ENCODE data around the gene UBL3.

UBL3 gene

GRCh38 chr13:29753618-29754472 is 96.6 kb downstream of the UBL3 start:
- DNase-seq, result no peak

GRCh38 chr13:29752175-29752574 is 98.2 kb downstream of the UBL3 start:
- DNase-seq, result no peak

DNA sequence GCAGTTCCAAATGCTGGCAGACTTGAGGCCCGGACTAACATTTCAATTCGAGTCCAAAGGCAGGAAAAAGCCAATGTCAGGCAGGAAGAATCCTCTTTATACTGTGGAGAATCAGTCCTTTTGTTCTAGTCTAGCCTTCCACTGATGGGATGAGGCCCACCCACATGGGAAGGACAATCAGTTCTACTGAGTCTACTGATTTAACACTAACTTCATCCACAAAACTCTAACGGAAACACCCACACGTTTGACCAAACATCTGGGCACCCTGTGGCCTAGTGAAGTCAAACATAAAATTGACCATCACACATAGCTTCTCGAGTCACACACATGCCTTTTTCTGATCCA is 100.3 kb downstream of the UBL3 start:
- DNase-seq, result no peak

DNA sequence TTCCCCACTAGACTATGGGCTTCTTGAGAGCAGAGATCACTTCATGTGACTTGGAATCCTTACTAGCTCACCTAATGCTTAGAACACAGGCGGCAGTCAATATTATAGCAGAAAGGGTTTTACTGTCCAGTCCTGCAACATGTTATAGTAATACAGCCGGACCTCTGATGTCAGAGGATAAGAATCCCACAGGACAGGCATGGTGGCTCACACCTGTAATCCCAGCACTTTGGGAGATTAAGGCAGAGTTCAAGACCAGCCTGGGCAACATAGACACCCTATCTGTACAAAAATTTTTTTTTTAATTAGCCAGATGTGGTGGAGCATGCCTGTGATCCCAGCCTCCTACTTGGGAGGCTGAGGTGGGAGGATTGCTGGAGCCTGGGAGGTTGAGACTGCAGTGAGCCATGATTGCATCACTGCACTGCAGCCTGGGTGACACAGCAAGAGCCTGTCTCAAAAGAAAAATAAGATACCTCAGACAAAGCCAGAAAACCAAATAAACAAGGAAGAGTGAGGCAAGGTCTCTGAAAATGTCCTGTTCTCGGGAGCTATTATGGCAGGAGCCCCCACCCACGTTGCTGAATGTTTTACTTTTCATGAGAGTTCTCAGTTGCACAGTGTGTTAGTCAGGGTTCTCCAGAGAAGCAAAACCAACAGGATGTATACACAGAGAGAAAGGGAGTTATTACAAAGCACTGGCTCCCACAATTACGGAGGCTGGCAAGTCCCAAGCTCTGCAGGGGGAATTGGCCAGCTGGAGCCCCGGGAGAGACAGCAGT is 100.8 kb downstream of the UBL3 start:
- no peak for DNase-seq

DNA sequence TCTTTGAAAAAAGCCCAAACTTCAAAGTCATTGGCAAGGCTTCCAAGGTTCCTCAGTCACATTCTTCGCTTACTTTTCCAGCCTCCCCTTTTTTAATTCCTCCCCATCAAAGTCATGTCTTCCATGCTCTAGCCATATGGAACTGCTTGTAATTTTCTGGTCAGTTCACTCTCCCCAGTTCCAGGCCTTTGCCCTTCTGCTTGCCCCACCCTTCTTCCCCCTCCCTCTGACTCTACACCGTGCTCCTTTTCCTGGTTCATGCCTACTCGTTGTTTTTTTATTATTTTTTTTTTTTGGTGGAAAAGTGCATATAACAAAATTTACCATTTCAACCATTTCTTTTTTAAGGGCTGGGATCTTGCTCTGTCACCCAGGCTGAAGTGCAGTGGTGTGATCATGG is 102.3 kb downstream of the UBL3 start:
- no peak for DNase-seq

DNA sequence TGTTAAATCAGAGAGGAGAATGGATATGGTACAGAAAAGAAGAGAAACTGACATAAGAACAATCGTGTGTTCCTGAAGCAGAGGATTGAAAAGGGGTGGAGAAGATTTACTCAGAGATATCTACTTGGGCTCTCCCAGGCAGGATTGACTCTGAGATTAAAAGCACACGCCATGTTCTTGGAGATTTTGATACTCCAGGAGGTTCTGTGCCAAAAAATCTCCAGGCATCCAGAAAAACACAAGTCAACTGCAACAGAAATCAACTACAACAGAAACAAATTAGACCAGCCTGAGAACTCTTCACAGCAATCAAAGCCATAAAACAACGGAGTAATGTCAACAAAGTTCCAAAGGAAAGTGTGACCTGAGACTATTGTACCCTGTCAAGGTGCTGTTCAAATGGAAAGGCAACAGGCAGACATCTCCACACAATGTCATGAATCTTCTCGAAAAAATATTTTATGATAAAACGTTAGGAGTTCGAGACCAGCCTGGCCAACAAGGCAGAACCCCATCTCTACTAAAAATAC is 104.2 kb downstream of the UBL3 start:
- no peak for DNase-seq

GRCh38 chr13:29745704-29746103 is 104.7 kb downstream of the UBL3 start:
- no peak for DNase-seq

- DNase-seq, result no peak
These were observed 107.1 kb downstream of the UBL3 start for GRCh38 chr13:29743201-29743786.

DNA sequence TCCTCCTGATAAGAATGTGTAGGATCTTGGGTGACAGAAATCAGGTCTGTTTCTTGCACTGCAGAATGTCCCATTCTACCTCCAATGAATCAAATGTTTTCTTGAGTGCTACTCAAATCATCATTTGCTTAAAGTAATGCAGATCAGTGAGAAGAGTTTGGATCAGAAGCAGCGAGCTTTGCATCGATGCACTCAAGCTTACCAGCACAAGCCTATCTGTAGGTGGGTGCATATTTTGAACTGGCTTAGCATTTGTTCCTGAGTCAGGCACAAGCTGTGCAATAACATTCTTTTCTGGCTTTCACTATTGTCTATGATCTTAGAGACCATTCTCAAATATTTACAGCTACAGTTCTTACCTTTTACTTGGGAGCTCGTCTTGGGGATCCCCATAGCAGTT is 109.5 kb downstream of the UBL3 start:
- no peak for DNase-seq

DNA sequence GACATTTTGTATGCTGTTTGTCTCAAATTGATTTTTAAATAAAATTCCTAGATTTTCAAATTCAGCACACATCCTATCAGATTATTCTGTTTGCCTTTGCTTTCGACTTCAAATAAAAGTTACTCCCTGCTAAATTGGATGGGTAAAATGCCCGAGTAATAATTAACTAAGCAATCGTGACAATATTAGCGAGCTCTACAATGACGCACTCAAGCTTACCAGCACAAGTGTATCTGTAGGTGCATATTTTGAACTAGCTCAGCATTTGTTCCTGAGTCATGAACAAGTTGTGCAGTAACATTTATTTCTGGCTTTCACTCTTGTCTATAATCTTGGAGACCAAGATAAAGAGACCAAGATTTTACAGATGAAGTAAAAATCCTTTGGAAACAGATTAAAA is 113.4 kb downstream of the UBL3 start:
- no peak for DNase-seq

- no peak for DNase-seq
These were observed 117.2 kb downstream of the UBL3 start for GRCh38 chr13:29733147-29733611.

GRCh38 chr13:29730253-29730652 is 120.2 kb downstream of the UBL3 start:
- DNase-seq, result no peak

DNA sequence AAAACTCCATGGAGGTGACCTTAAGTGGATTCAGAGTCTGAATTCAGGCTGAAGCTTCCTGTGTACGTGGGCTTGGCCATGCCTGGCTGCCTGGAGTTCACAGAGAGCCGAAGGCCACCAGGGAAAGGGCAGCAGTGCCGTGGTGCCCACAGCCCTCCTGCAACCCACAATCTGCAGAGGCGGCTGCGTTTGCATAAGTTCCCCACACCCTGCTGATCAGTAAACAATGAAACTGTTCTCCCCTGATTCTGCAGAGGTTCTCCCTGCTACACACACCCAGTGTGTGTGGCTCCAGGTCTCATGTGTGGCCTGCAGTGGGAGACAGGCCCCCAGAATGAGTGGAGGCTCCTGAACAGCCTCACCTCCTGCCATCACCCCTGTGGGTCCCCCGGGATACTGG is 128.0 kb downstream of the UBL3 start:
- DNase-seq, result no peak

GRCh38 chr13:29721766-29722165 is 128.7 kb downstream of the UBL3 start:
- no peak for DNase-seq

DNA sequence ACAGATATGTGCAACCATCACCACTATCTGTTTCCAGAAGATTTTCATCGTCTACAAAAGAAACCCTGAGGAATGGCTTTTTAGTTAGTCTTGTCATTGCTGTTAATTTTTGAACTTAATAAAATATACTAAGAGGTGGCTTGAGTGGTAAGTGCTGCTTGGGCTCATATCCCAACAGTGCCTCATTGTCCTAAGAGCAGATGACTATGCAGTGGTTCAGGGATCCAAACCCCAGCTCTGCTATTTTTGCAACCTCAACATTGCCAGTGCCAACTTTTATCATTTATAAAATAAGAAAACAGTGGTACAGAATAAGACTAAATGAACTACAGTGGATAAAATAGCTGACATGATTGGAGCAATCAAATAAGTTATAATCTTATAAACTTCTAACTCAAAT is 131.7 kb downstream of the UBL3 start:
- no peak for DNase-seq

- no peak for DNase-seq
These were observed 133.9 kb downstream of the UBL3 start for GRCh38 chr13:29716493-29716892.
